AG04449 (cell line): ENCODE measurements around the gene ATXN1.

ENCODE experiments used
- CTCF ChIA-PET: fragments of 350-600 bp; formaldehyde crosslinking; extraction: SDS; loops from one replicate; lab custom pipeline; 2021; ENCODE audit warnings: antibody characterized with exemption; lab: Yijun Ruan, JAX
- POLR2A ChIA-PET: fragments of 400-600, 350-600 bp; formaldehyde crosslinking; extraction: SDS; loops from one replicate; lab custom pipeline; 2020; ENCODE audit warnings: antibody characterized with exemption, inconsistent platforms; lab: Yijun Ruan, JAX
- DNase-seq: peaks from one replicate; pipeline ENCODE4 v3.0.0-alpha.2; 2010; ENCODE audit warnings: low read depth, low spot score
- H3K4me3 ChIP-seq: 2 replicates; pipeline ENCODE4 v1.5.1; 2011; ENCODE audit warnings: low read depth, mild to moderate bottlenecking, control low read depth, low read length
- CTCF ChIP-seq: IDR thresholded peaks from one replicate; pipeline ENCODE4 v1.5.1; 2011; ENCODE audit warnings: mild to moderate bottlenecking, moderate library complexity, low read length, control low read depth, inconsistent platforms; ENCODE audit not compliant: insufficient read depth; ENCODE audit errors: missing control alignments

The ATXN1 gene

GRCh38 chr6:16285467-16286150 is 475.7 kb downstream of the ATXN1 start:
- DNase-seq, result no peak
- H3K4me3 ChIP-seq, result no peak overlapping the region
- ChIA-PET POLR2A (no interaction called here), CTCF (interaction anchor here (0.5 to 9.7 kb wide), 47 partner anchors 10 to 855 kb away, joined by 3 to 138 read pairs (median 5); no protein-coding TSS in a partner anchor)
- no peak for TF ChIP-seq CTCF

- TF ChIP-seq CTCF, result no peak
- H3K4me3 ChIP-seq, result no peak overlapping the region
- ChIA-PET CTCF (interaction anchor here (2.4 to 9.7 kb wide), 10 partner anchors 9 to 802 kb away, joined by 8 to 138 read pairs (median 28); no protein-coding TSS in a partner anchor), POLR2A (no interaction called here)
- no peak for DNase-seq
Measured at GRCh38 chr6:16284472-16284871, 476.8 kb downstream of the ATXN1 start.

- H3K4me3 ChIP-seq, result no peak overlapping the region
- POLR2A ChIA-PET, result no interaction called here
- no peak for TF ChIP-seq CTCF
- CTCF ChIA-PET, result interaction anchor here (9.7 kb wide), 1 partner anchor 7 kb away, joined by 138 read pairs; no protein-coding TSS in a partner anchor
- DNase-seq, result no peak
Measured at GRCh38 chr6:16282370-16282769, 478.9 kb downstream of the ATXN1 start.

- ChIA-PET CTCF (interaction anchor here (7.4 kb wide), 1 partner anchor 8 kb away, joined by 138 read pairs; no protein-coding TSS in a partner anchor), POLR2A (no interaction called here)
- no peak for DNase-seq
- TF ChIP-seq CTCF, result no peak
- no peak overlapping the region for H3K4me3 ChIP-seq
Measured at GRCh38 chr6:16279243-16279642, 482.0 kb downstream of the ATXN1 start.

- TF ChIP-seq CTCF, result no peak
- POLR2A ChIA-PET, result no interaction called here
- H3K4me3 ChIP-seq, result no peak overlapping the region
- CTCF ChIA-PET, result interaction anchor here (1.3 to 7.4 kb wide), 3 partner anchors 8 to 42 kb away, joined by 4 to 138 read pairs (median 5); no protein-coding TSS in a partner anchor
- DNase-seq, result no peak
Measured at GRCh38 chr6:16278750-16279149, 482.5 kb downstream of the ATXN1 start.

GRCh38 chr6:16278048-16278724 is 483.1 kb downstream of the ATXN1 start:
- CTCF ChIA-PET, result interaction anchor here (0.7 to 7.4 kb wide), 6 partner anchors 9 to 586 kb away, joined by 4 to 138 read pairs (median 4); no protein-coding TSS in a partner anchor
- POLR2A ChIA-PET, result no interaction called here
- H3K4me3 ChIP-seq, result no peak overlapping the region
- no peak for DNase-seq
- no peak for TF ChIP-seq CTCF
